GM23338 (cell line): ENCODE results near the gene CPXM1. TPM values are rescaled to one million over a fixed set of nuclear protein-coding genes. Genes with fewer than 3 reads are reported as not detected.

ENCODE experiments used
- ATAC-seq: fragments of 200-7000 bp; cut with Tn5 transposase; 3 replicates; pipeline ENCODE4 v1.9.1; 2020
- DNase-seq: peaks from one replicate; pipeline ENCODE4 v3.0.0-alpha.2; 2015; ENCODE audit warnings: low spot score
- H2AFZ ChIP-seq: fragments of 200-600 bp; sonication (generic); 2 replicates; pipeline ENCODE4 v1.8.0; 2016; ENCODE audit warnings: antibody characterized with exemption, mild to moderate bottlenecking, moderate library complexity
- H3F3A ChIP-seq: fragments of 200-600 bp; sonication (generic); replicated peaks from 2 replicates; pipeline ENCODE4 v1.8.0; 2017; ENCODE audit warnings: antibody characterized with exemption, mixed run types, low read depth
- H3K27ac ChIP-seq: fragments of 200-600 bp; sonication (generic); 2 replicates; pipeline ENCODE4 v1.6.1; 2016; ENCODE audit warnings: low read depth
- H3K27me3 ChIP-seq: fragments of 200-600 bp; sonication (generic); 2 replicates; pipeline ENCODE4 v1.8.0; 2016; ENCODE audit warnings: mild to moderate bottlenecking, mixed run types, moderate library complexity; ENCODE audit not compliant: insufficient read depth
- H3K36me3 ChIP-seq: fragments of 200-600 bp; sonication (generic); 2 replicates; pipeline ENCODE4 v1.8.0; 2016; ENCODE audit warnings: mild to moderate bottlenecking; ENCODE audit not compliant: insufficient read depth
- H3K4me1 ChIP-seq: fragments of 200-600 bp; sonication (generic); 2 replicates; pipeline ENCODE4 v1.8.0; 2016; ENCODE audit warnings: mild to moderate bottlenecking, moderate library complexity; ENCODE audit not compliant: insufficient read depth
- H3K4me2 ChIP-seq: fragments of 200-600 bp; sonication (generic); 2 replicates; pipeline ENCODE4 v1.7.1; 2017; ENCODE audit warnings: mixed run types
- H3K4me3 ChIP-seq: fragments of 200-600 bp; sonication (generic); 2 replicates; pipeline ENCODE4 v1.6.1; 2016; ENCODE audit warnings: mixed run types
- H3K79me2 ChIP-seq: fragments of 200-600 bp; sonication (generic); replicated peaks from 2 replicates; pipeline ENCODE4 v1.8.0; 2017; ENCODE audit warnings: mild to moderate bottlenecking; ENCODE audit not compliant: insufficient read depth
- H3K9me2 ChIP-seq: fragments of 200-600 bp; sonication (generic); 2 replicates; pipeline ENCODE4 v1.8.0; 2017; ENCODE audit not compliant: insufficient read depth
- H4K20me1 ChIP-seq: fragments of 200-600 bp; sonication (generic); replicated peaks from 2 replicates; pipeline ENCODE4 v1.8.0; 2017; ENCODE audit warnings: mild to moderate bottlenecking; ENCODE audit not compliant: insufficient read depth
- H3K27ac Mint-ChIP-seq: 2 replicates; pipeline ENCODE4 v1.8.0; 2020; ENCODE audit warnings: inconsistent platforms, mild to moderate bottlenecking, moderate library complexity, mixed read lengths
- H3K27me3 Mint-ChIP-seq: 3 replicates; pipeline ENCODE4 v1.8.0; 2022; ENCODE audit warnings: low read depth, mild to moderate bottlenecking, moderate library complexity, mixed read lengths, inconsistent platforms; ENCODE audit not compliant: insufficient read depth, poor library complexity
- H3K36me3 Mint-ChIP-seq: 3 replicates; pipeline ENCODE4 v1.8.0; 2021; ENCODE audit warnings: low read depth, mild to moderate bottlenecking, inconsistent platforms, moderate library complexity, mixed read lengths
- H3K4me1 Mint-ChIP-seq: 3 replicates; pipeline ENCODE4 v1.8.0; 2020; ENCODE audit warnings: mild to moderate bottlenecking, inconsistent platforms, mixed read lengths
- H3K4me3 Mint-ChIP-seq: 3 replicates; pipeline ENCODE4 v1.8.0; 2021; ENCODE audit warnings: moderate library complexity, mild to moderate bottlenecking, inconsistent platforms, mixed read lengths
- H3K9me3 Mint-ChIP-seq: 3 replicates; pipeline ENCODE4 v1.8.0; 2020; ENCODE audit warnings: moderate library complexity, mild to moderate bottlenecking, inconsistent platforms, mixed read lengths
- CREB1 ChIP-seq: fragments of 250-450 bp; sonication (Bioruptor Pico); IDR thresholded peaks from 2 replicates; pipeline ENCODE4 v1.5.0; 2020; ENCODE audit warnings: low read depth, mild to moderate bottlenecking, moderate library complexity
- EZH2phosphoT487 ChIP-seq: fragments of 200-600 bp; sonication (generic); IDR thresholded peaks from one replicate; pipeline ENCODE4 v1.8.1; 2018; ENCODE audit warnings: antibody characterized with exemption; ENCODE audit not compliant: unreplicated experiment
- JUNB ChIP-seq: IDR thresholded peaks from one replicate; pipeline ENCODE4 v1.6.1; 2016; ENCODE audit warnings: antibody characterized with exemption; ENCODE audit not compliant: unreplicated experiment
- NANOG ChIP-seq: IDR thresholded peaks from 2 replicates; pipeline ENCODE4 v1.6.1; 2016; ENCODE audit warnings: antibody characterized with exemption, borderline replicate concordance
- POLR2AphosphoS5 ChIP-seq: IDR thresholded peaks from 2 replicates; pipeline ENCODE4 v1.6.1; 2016; ENCODE audit warnings: antibody characterized with exemption, low read depth
- STAT1 ChIP-seq: IDR thresholded peaks from one replicate; pipeline ENCODE4 v1.6.1; 2016; ENCODE audit warnings: antibody characterized with exemption; ENCODE audit not compliant: unreplicated experiment
- ZNF114 ChIP-seq: fragments of 250-450 bp; sonication (Bioruptor Pico); IDR thresholded peaks from 2 replicates; pipeline ENCODE4 v1.5.0; 2020; ENCODE audit warnings: mild to moderate bottlenecking, moderate library complexity
- ZNF331 ChIP-seq: fragments of 250-450 bp; sonication (Bioruptor Pico); IDR thresholded peaks from 2 replicates; pipeline ENCODE4 v1.5.0; 2020; ENCODE audit warnings: low read depth, mild to moderate bottlenecking, moderate library complexity
- polyA plus RNA-seq: library from polyadenylated mRNA; unstranded; fragments of >200 nt; fragmentation: Nextera tagmentation; extraction: Ambion mirVana; gene quantifications from 2 replicates; pipeline ENCODE4 v1.2.1, GENCODE V29; 2016
- total RNA-seq: library from RNA; depleted of rRNA; stranded (reverse); fragments of >200 nt; shearing (Covaris generic); gene quantifications from 2 replicates; pipeline ENCODE4 v1.2.3, GENCODE V29; 2014
- TF ChIP-seq, protein P1 (sequence below): IDR thresholded peaks from 2 replicates; pipeline ENCODE4 v1.6.1; 2016; ENCODE audit warnings: antibody characterized with exemption
- TF ChIP-seq, protein P2 (sequence below), 2 experiments: fragments of 200-600 bp in 1 of 2; sonication (generic) in 1 of 2; conservative IDR thresholded peaks; 2 replicates each; pipeline versions ENCODE4 v1.5.1 to v1.6.1; 2016 to 2017; ENCODE audit warnings: antibody characterized with exemption in 2 of 2, low read depth in 2 of 2, mild to moderate bottlenecking in 2 of 2, moderate library complexity in 1 of 2
- TF ChIP-seq, protein P3 (sequence below): fragments of 250-450 bp; sonication (Bioruptor Pico); IDR thresholded peaks from 2 replicates; pipeline ENCODE4 v1.5.0; 2020; ENCODE audit warnings: mild to moderate bottlenecking, moderate library complexity

Gene CPXM1
- total and polyA plus RNA-seq, 2 experiments from 2014 or later = 17.0 to 29.3 TPM

DNA sequence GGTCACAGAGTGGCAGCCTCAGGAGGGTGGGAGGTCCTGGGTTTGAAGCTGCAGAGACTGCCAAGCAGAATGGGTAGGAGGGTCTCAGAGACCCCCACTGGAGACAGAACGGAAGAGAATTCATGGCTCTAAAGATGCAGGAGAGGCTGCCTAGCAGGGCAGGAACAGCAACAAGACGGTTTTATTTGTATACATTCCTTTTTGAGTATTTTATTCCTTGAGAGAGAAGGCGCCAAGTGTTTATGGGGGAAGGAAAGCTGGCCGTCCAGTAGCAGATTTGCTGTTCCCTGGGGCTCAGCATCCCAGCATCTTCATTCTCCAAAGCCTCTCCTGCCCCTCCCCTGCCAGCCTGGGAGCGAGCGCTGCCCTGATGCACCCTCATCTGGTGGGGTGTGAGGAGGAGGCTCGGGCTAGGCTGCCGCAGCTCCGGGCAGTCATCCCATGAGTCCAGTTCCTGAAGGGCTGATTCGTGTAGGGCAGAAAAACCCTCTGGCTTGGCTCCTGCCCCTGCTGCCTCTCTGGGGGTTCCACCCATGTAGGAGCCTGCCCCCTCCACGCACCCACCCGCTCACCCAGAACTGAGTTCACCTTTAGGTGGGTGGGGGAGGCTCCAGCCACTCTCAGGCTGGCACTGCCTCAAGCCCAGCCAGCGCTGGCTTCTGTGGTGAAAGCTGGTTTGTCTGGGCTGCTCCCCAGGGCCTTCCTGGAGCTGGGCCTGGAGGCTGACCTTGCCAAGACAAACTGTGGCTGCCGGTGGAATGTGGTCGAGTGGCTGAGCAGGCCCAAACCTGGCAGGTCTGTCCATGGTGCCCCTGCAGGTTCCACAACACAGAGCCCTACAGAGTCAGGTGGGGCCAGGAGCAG is 32.4 kb downstream of the CPXM1 start:
- H3K36me3 ChIP-seq = no peaks in the 10 kb centered on the region
- no peaks in the 10 kb centered on the region for H3F3A ChIP-seq
- ATAC-seq (peak; percentile 39), DNase-seq (no peak)
- no peak overlapping the region for H3K4me2 ChIP-seq
- H2AFZ ChIP-seq = no peak overlapping the region
- Mint-ChIP-seq H3K4me1 (peaks cover 2% of the 10 kb centered on the region; the same call in 1 of the 3 replicates), H3K9me3 (no peaks in the 10 kb centered on the region), H3K27ac (no peak overlapping the region), H3K36me3 (no peaks in the 10 kb centered on the region), H3K4me3 (no peak overlapping the region), H3K27me3 (peaks cover 13% of the 10 kb centered on the region)
- TF ChIP-seq ZNF331 = no peak
- TF ChIP-seq, protein P1, sequence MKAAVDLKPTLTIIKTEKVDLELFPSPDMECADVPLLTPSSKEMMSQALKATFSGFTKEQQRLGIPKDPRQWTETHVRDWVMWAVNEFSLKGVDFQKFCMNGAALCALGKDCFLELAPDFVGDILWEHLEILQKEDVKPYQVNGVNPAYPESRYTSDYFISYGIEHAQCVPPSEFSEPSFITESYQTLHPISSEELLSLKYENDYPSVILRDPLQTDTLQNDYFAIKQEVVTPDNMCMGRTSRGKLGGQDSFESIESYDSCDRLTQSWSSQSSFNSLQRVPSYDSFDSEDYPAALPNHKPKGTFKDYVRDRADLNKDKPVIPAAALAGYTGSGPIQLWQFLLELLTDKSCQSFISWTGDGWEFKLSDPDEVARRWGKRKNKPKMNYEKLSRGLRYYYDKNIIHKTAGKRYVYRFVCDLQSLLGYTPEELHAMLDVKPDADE = no peak
- TF ChIP-seq JUNB = no peak
- TF ChIP-seq STAT1 = no peak
- TF ChIP-seq, protein P2, sequence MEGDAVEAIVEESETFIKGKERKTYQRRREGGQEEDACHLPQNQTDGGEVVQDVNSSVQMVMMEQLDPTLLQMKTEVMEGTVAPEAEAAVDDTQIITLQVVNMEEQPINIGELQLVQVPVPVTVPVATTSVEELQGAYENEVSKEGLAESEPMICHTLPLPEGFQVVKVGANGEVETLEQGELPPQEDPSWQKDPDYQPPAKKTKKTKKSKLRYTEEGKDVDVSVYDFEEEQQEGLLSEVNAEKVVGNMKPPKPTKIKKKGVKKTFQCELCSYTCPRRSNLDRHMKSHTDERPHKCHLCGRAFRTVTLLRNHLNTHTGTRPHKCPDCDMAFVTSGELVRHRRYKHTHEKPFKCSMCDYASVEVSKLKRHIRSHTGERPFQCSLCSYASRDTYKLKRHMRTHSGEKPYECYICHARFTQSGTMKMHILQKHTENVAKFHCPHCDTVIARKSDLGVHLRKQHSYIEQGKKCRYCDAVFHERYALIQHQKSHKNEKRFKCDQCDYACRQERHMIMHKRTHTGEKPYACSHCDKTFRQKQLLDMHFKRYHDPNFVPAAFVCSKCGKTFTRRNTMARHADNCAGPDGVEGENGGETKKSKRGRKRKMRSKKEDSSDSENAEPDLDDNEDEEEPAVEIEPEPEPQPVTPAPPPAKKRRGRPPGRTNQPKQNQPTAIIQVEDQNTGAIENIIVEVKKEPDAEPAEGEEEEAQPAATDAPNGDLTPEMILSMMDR (conservative IDR thresholded peaks at IDR 0.05; ENCODE audit: low read depth in 2 of 2) = no peak
- no peak for TF ChIP-seq ZNF114 (CRISPR knock-in tag)
- TF ChIP-seq EZH2phosphoT487 = no peak
- no peak for TF ChIP-seq NANOG
- TF ChIP-seq POLR2AphosphoS5 = no peak
- TF ChIP-seq CREB1 (CRISPR knock-in tag) = no peak
- TF ChIP-seq, protein P3, sequence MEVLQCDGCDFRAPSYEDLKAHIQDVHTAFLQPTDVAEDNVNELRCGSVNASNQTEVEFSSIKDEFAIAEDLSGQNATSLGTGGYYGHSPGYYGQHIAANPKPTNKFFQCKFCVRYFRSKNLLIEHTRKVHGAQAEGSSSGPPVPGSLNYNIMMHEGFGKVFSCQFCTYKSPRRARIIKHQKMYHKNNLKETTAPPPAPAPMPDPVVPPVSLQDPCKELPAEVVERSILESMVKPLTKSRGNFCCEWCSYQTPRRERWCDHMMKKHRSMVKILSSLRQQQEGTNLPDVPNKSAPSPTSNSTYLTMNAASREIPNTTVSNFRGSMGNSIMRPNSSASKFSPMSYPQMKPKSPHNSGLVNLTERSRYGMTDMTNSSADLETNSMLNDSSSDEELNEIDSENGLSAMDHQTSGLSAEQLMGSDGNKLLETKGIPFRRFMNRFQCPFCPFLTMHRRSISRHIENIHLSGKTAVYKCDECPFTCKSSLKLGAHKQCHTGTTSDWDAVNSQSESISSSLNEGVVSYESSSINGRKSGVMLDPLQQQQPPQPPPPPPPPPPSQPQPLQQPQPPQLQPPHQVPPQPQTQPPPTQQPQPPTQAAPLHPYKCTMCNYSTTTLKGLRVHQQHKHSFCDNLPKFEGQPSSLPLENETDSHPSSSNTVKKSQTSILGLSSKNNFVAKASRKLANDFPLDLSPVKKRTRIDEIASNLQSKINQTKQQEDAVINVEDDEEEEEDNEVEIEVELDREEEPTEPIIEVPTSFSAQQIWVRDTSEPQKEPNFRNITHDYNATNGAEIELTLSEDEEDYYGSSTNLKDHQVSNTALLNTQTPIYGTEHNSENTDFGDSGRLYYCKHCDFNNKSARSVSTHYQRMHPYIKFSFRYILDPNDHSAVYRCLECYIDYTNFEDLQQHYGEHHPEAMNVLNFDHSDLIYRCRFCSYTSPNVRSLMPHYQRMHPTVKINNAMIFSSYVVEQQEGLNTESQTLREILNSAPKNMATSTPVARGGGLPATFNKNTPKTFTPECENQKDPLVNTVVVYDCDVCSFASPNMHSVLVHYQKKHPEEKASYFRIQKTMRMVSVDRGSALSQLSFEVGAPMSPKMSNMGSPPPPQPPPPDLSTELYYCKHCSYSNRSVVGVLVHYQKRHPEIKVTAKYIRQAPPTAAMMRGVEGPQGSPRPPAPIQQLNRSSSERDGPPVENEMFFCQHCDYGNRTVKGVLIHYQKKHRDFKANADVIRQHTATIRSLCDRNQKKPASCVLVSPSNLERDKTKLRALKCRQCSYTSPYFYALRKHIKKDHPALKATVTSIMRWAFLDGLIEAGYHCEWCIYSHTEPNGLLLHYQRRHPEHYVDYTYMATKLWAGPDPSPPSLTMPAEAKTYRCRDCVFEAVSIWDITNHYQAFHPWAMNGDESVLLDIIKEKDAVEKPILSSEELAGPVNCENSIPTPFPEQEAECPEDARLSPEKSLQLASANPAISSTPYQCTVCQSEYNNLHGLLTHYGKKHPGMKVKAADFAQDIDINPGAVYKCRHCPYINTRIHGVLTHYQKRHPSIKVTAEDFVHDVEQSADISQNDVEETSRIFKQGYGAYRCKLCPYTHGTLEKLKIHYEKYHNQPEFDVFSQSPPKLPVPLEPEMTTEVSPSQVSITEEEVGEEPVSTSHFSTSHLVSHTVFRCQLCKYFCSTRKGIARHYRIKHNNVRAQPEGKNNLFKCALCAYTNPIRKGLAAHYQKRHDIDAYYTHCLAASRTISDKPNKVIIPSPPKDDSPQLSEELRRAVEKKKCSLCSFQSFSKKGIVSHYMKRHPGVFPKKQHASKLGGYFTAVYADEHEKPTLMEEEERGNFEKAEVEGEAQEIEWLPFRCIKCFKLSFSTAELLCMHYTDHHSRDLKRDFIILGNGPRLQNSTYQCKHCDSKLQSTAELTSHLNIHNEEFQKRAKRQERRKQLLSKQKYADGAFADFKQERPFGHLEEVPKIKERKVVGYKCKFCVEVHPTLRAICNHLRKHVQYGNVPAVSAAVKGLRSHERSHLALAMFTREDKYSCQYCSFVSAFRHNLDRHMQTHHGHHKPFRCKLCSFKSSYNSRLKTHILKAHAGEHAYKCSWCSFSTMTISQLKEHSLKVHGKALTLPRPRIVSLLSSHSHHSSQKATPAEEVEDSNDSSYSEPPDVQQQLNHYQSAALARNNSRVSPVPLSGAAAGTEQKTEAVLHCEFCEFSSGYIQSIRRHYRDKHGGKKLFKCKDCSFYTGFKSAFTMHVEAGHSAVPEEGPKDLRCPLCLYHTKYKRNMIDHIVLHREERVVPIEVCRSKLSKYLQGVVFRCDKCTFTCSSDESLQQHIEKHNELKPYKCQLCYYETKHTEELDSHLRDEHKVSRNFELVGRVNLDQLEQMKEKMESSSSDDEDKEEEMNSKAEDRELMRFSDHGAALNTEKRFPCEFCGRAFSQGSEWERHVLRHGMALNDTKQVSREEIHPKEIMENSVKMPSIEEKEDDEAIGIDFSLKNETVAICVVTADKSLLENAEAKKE (CRISPR knock-in tag) = no peak
- H3K9me2 ChIP-seq = no peaks in the 10 kb centered on the region
- H3K4me3 ChIP-seq = no peak overlapping the region
- no peaks in the 10 kb centered on the region; the same call in 1 of the 2 replicates for H3K4me1 ChIP-seq
- H3K27ac ChIP-seq = no peak overlapping the region
- H3K79me2 ChIP-seq = no peaks in the 10 kb centered on the region
- no peaks in the 10 kb centered on the region for H4K20me1 ChIP-seq
- no peaks in the 10 kb centered on the region for H3K27me3 ChIP-seq
